EH (cell line): Measurements from ENCODE around the gene AKAP8L.
A peak's percentile ranks its signal among the peaks of the same experiment; 100 is the strongest.
"Not testable (repeated sequence)": the region's sequence is repeated elsewhere in the genome, so short reads cannot be mapped to it uniquely, and the experiment has no call there.

Experiments used
- DNase-seq: peaks from one replicate; pipeline ENCODE4 v3.0.0-alpha.2; 2015; ENCODE audit warnings: low read depth

The AKAP8L gene

GRCh38 chr19:15379083-15379998 is 39.4 kb downstream of the AKAP8L start, which contains the start of gene AKAP8:
AKAP8 (minus strand) TSS chr19:15379787; CDS start chr19:15379731, 56 bp downstream.
- peak; percentile 99 for DNase-seq

DNA sequence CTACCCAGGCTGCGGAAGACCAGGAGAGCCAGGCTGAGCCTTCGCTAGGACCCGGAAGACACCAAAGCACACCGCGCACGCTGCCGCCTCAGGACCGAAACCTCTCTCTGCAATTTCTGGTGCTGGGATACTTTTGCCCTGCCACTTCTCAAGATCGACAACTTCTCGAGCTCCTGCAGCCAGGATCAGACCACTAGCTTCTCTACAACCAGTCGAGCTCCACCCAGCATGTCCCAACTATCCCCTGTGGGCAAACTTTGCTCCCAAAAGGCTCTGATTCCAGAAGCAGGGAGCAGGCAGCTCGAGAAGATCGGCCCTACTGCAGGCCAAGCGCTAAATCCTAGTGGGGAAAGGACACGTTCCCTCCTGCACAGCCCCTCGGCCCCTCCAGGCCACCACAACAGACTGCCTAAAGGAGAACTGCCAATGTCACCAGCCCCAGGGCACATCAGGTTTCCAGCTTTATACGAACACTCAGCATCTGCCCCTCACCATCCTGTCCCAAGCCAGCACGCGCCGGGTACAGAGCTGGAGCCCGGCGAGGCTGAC is 40.2 kb downstream of the AKAP8L start:
- peak; percentile 63 for DNase-seq

DNA sequence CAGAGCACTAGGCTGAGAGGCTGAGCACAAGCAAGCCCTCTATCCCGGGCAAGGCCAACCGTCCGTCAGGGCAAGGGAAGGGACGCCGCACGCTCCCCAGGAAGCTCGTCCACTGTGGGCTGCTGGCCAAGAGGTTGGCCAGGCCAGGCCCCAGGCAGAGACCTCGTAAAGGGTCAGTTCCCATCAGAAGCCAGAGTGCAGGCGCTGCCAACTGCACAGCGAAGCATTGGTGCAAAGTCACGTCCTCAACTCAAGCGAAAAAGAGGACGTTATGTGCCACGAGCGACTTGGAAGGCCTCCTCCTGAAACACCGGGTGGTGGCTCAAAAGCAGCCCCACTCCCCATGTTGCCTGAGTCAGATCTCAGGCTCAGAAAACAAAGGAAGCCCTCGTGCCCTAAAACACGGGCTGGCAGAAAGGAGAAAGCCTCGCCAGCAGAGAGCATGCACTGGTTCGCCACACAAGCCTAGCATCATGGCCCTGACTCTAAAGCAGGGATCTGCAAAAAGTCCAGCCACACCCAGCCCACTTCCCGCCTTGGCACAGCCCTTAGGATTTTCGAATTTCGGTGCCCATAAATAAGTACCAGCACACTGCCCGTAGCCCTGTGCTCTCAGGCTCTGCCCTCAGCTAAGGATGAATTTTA is 43.9 kb downstream of the AKAP8L start:
- no peak for DNase-seq

DNA sequence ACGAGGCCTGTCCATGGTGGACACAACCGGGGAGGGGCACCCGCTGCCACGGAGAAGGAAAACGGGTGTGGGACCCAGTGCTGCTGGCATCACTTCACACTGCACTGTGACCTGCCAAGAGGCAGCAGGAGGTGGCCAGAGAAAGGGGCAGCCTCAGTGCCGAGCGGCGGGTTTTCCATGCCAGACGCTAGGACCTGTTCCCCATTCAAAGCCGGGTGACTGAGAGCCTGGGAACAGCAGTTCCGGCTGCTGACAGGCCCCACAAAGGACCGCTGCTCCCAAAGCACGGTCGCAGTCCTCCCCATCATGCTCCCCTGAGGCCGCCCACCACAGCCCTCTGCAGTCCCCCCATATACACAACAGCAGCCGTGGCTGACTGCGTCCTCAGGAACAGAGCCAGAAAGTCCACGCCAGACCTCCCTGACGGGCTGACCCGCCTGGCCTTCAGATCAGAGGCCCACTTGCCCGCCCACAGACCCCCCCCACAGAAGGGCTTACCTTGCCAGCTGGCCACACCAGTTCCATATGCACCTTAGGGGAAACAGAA is 44.6 kb downstream of the AKAP8L start:
- DNase-seq = no peak

DNA sequence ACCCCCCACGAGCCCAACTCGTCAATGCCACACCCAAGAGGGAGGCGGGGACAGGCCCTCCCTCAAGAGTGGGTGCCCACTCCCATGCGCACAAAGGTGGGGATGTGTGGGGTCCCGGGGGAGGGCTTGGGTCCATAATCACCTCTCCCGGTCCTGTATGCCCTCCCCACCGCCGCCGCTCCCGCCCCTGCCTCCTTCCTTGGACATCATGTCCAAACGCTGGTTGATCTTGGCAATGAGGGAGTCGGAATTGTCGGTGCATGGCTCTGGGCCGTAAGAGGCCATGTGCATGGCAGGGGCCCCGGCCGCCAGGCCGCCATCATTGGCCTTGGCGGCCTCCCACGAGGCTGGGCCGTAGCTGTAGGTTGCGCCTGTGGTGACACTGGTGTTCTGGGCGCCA is 45.1 kb downstream of the AKAP8L start:
- no peak for DNase-seq

- DNase-seq = no peak
These were observed 45.9 kb downstream of the AKAP8L start for GRCh38 chr19:15372891-15373301.

DNA sequence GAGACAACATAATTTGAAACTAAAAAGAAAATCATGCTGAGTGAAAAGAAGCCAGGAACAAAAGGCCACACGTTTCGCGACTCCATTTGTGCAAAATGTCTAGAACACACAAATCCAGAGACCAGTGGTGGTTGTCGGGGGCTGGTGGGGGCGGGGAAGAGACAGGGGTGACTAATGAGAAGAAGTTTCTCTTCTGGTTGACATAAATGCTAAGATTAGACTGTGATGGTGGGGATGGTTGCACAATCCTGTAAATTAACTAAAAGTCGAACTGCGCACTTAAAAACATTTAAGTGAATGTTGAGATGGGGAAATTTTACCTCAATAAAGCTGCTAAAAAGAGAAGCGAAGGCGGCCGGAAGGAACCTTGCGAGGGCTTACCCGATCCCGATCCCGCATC is 46.3 kb downstream of the AKAP8L start:
- no peak for DNase-seq

DNA sequence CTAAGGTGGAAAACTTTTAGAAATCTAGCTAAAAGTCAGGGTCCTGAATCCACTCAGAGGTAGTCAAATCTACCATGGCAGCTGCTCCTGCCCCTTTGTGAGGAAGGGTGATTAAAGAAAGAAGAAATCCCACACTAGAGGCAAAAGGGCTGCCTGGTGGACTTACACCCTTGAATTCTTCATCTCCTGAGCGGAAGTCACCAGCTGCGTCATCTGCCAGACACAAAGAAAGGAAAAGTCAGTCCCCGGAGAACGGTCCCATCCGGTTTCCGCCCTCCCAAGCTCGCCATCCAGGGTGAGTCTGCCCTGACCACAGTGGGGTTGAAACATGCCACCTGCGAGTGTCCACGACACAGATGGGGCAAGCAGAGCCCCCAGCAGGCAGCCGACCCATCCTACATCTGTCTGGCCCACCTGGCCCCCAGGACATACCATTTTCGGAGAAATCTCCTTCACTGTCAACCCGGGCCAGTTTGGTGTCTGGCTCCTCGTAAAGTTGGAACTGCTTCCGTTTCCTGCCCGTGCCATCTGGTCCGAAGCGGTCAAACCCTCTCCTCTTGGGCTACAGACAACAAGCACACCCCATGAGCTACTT is 46.9 kb downstream of the AKAP8L start:
- no peak for DNase-seq

DNA sequence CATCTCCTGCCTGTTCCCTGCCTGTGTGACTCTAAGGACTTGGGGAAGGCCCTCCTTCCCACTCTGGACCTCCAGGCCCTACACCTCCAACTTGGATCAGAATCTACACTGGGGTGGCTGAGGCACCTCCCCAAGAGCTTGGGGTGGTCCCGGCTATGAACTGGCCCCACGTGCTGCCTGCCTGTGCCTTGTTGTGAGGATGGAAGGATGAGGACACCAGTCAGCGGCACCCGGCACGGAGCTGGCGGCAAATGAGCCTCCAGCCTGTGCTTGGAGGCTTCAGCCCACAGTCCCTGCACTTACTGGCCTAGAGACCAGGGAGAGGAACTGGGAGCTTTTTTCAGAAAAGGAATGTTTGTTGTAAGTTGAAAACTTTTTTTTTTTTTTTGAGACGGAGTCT is 47.7 kb downstream of the AKAP8L start:
- DNase-seq = no peak

DNA sequence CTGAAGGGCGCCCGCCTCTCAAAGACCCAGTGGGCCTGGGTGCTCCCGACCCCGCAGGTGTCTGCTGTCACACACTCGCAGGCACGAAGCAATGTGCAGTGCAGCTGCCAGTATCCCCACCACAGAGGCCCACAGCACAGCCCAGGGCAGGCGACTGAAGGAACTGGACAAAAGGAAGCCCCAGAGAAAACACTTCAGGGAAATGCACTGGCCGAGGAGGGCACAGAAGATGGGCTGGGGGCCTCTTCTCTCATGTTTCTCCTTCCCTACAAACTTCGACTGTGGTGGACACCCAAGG is 49.2 kb downstream of the AKAP8L start:
- no peak for DNase-seq

DNA sequence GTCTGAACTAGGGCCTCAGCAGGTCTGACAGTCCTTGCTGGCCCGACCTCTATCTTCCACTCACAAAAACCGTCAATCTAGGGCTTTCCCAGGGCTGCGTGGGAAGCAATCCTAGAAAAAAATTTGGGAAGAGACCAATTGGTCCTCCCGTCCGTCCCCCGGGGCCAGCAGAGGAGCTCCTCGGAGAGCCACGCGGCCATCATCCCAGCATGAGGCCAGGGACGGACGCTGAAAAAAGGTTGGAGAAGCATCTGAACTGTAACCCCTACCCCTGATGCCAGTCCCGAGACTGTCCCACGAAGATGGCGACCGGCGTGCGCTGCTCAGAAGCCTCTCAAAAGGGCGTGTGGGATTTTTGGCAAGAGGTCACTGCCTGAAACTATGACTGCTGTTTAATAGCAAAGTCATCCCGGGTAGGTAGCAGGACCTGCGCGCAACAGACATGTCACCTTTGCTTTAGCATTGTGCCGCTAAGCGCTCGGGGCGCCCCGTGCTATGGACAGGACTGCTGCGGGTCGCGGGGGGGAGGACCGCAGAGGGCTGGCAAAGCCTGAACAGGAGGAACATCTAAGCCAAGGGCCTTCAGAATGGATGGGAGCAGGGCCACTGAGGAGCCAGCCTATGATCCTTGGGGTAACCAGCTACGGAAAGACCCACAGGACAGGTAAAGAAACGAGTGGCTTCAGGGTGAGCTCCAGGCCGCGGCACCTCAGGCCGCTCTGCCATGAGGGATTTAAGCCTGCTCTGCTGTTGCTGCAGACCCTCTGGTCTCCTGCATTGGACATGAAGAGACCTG is 49.8 kb downstream of the AKAP8L start:
- no peak for DNase-seq

DNA sequence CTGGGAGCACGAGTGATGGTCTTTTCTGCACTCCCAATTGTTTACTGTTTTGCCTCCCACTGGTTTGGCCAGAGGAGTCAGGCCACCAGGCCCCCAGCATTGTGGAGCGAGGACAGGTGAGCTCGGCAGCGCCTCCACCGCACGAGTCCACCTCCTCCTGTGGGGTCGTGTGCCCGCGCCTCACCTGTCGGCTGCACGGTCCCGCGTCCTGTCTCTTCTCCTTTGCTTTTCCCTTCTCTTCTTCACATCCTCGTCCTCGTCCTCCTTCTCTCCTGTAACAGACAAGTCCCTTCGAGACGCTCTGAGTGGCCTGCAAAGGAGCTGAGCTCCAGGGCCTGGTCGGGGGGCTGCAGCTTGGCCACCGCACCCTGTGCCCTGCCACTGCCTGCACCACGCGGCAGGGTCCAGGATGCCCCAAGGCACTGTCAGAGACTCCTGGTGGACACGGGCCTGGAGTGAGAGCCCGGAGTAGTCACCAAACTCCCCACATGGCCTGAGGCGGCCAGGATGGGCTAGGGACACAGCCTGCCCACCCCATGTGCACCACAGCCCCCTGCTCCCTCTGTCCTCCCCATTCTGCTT is 50.6 kb downstream of the AKAP8L start:
- no peak for DNase-seq

DNA sequence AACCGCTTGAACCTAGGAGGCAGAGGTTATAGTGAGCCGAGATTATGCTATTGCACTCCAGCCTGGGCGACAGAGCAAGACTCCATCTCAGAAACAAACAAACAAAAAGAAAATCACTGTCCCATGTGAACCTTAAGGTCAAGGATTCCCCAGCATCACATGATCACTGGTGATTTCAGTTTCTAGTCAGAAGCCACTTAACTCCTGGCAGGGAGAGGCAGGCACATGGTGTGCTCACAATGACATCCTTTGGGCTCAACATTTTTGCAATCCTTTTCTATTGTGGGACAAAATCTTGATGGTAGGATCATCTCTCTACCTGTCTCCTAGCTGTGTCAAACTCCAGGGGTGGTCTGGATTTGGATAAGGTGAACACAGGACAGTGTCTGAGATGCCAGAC is 51.3 kb downstream of the AKAP8L start:
- DNase-seq = no peak

GRCh38 chr19:15365264-15365663 is 53.5 kb downstream of the AKAP8L start:
- DNase-seq = no peak

DNA sequence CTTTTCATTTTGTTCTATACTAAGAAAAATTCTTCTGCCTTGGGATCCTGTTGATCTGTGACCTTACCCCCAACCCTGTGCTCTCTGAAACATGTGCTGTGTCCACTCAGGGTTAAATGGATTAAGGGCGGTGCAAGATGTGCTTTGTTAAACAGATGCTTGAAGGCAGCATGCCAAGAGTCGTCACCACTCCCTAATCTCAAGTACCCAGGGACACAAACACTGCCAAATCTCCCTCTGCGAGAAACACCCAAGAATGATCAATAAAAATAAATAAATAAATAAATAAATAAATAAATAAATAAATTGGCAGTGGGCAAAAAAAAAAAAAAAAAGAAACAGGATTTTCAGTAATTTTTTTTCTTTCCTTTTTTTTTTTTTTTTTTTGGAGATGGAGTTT is 55.0 kb downstream of the AKAP8L start:
- DNase-seq = not testable (repeated sequence)

- DNase-seq = not testable (repeated sequence)
These were observed 55.7 kb downstream of the AKAP8L start for GRCh38 chr19:15363048-15363447.

GRCh38 chr19:15360015-15360414 is 58.8 kb downstream of the AKAP8L start:
- not testable (repeated sequence) for DNase-seq

DNA sequence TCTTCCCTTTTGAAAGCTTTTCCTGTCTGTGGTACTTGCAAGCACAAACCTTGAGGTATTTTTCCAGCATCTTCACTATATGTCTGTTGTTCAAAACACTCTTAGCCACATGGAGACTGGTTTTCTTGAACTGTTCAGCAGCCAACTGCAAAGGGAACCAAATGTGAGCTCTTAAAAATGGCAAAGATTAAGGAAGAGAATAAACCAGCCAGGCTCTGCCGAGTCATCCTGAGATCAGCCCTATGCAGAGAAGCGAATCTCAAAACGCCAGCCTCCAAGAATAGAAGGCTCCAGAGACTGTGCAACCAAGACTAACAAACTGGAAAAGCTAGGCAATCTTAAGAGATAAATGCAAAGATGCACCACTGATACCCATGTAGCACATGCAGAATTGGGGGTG is 59.9 kb downstream of the AKAP8L start:
- DNase-seq = peak; percentile 31

DNA sequence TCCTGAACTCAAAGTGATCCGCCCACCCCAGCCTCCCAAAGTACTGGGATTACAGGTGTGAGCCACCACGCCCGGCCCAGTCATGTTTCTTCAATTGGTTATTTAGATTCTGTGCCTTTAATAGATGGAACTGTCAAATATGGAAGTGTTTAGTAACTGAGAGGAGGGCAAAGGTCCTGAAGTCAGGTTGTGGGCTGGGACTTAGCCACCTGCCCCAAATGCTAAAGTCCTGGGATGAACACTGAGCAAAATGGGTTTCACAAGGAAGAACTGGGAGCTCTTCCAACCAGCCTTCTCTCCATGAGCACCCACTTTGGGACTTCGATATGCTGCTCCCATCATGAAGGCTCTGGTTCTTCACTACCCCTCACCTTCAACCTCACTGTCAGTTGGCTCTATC is 60.9 kb downstream of the AKAP8L start:
- DNase-seq = no peak

GRCh38 chr19:15354566-15355296 is 64.1 kb downstream of the AKAP8L start:
- DNase-seq = no peak

GRCh38 chr19:15353908-15354307 is 64.9 kb downstream of the AKAP8L start:
- DNase-seq = no peak
